ENCODE results near the gene USP31. TPM values are rescaled to one million over a fixed set of nuclear protein-coding genes. Genes with fewer than 3 reads are reported as not detected.

Gene USP31
- total and polyA plus RNA-seq, 2 of the 8 experiments (the other 6 are each of a cell fraction or from before 2014, with no cell fraction given): 6.7 to 19.0 TPM

GRCh38 chr16:23052908-23053580 lies 96.2 kb downstream of the USP31 start:
- Histone ChIP-seq H4K20me1 (replicated peaks in 1 of 2; ENCODE audit: control insufficient read depth in 1 of 2, insufficient read depth in 2 of 2, low read length in 2 of 2) (no peaks in the 10 kb centered on the region), H3K4me1 (replicated peaks in 1 of 4; ENCODE audit: control insufficient read depth in 3 of 4, insufficient read depth in 4 of 4, low read length in 3 of 4) (no peaks in the 10 kb centered on the region; a peak in 1 of 7 replicates), H3K56ac (replicated peaks; ENCODE audit: insufficient read length, low read depth, low read length) (no peak overlapping the region), H3K27me3 (replicated peaks in 1 of 4; ENCODE audit: control insufficient read depth in 3 of 4, extremely low read depth in 1 of 4, insufficient read depth in 3 of 4, low read length in 3 of 4) (no peaks in the 10 kb centered on the region), H3K4me2 (ENCODE audit: insufficient read depth in 1 of 2, low read depth in 2 of 2, low read length in 2 of 2) (no peak overlapping the region), H3K79me2 (ENCODE audit: control insufficient read depth in 1 of 2, insufficient read depth in 2 of 2, low read length in 2 of 2) (no peaks in the 10 kb centered on the region), H2BK15ac (ENCODE audit: low read length) (no peak overlapping the region), H3K4ac (replicated peaks; ENCODE audit: insufficient read length, low read depth, low read length) (no peak overlapping the region), H3K36me3 (ENCODE audit: control insufficient read depth in 2 of 4, insufficient read depth in 4 of 4, low read length in 3 of 4) (no peaks in the 10 kb centered on the region), H2AFZ (ENCODE audit: low read length) (no peak overlapping the region), H2AK5ac (ENCODE audit: low read depth, low read length) (no peak overlapping the region), H2BK5ac (ENCODE audit: low read depth, low read length) (no peak overlapping the region), H3K79me1 (ENCODE audit: low read depth, low read length) (no peaks in the 10 kb centered on the region), H2BK12ac (ENCODE audit: low read depth, low read length) (no peak overlapping the region), H3K4me3 (ENCODE audit: extremely low read depth in 1 of 4, insufficient read depth in 2 of 4, low read depth in 3 of 4, low read length in 4 of 4) (no peak overlapping the region), H3K23ac (ENCODE audit: insufficient read length) (no peak overlapping the region), H3K9ac (replicated peaks in 1 of 4; ENCODE audit: extremely low read depth in 1 of 4, low read depth in 3 of 4, low read length in 3 of 4) (no peak overlapping the region), H3K9me3 (ENCODE audit: insufficient read depth in 2 of 2, low read depth in 1 of 2, low read length in 1 of 2) (no peaks in the 10 kb centered on the region), H3K14ac (ENCODE audit: insufficient read length) (no peak overlapping the region), H3K18ac (ENCODE audit: extremely low read depth, low read length) (no peak overlapping the region), H4K91ac (replicated peaks; ENCODE audit: insufficient read length, low read length) (no peak overlapping the region), H3K27ac (ENCODE audit: low read depth, low read length) (no peak overlapping the region), H2BK120ac (replicated peaks; ENCODE audit: low read depth, low read length) (no peak overlapping the region), H2BK20ac (ENCODE audit: low read length) (no peak overlapping the region), H4K5ac (ENCODE audit: insufficient read length, low read depth, low read length) (no peak overlapping the region), H4K8ac (ENCODE audit: extremely low read depth, insufficient read depth, low read length) (no peak overlapping the region), H3K23me2 (ENCODE audit: low read depth, low read length) (peaks cover 2% of the 10 kb centered on the region; the same call in 1 of the 2 replicates)
- no peak for TF ChIP-seq NANOG (IDR thresholded peaks at IDR 0.05; ENCODE audit: insufficient read depth, low read depth, low read length, poor library complexity, severe bottlenecking)
- no peak for TF ChIP-seq KDM1A (IDR thresholded peaks at IDR 0.05; ENCODE audit: borderline replicate concordance, low read length)
- no peak for TF ChIP-seq SP2 (IDR thresholded peaks at IDR 0.05; ENCODE audit: low read length)
- TF ChIP-seq MAX (IDR thresholded peaks at IDR 0.05): no peak
- no peak for TF ChIP-seq SIRT6 (IDR thresholded peaks at IDR 0.05; ENCODE audit: low read length)
- TF ChIP-seq TAF1 (IDR thresholded peaks at IDR 0.05; ENCODE audit: low read depth, low read length): no peak
- TF ChIP-seq RXRA (IDR thresholded peaks at IDR 0.05; ENCODE audit: insufficient read depth, low read depth, low read length): no peak
- no peak for TF ChIP-seq RBBP5 (IDR thresholded peaks at IDR 0.05; ENCODE audit: borderline replicate concordance, low read depth, low read length)
- TF ChIP-seq RAD21 (IDR thresholded peaks at IDR 0.05 in 1 of 2, conservative IDR thresholded peaks at IDR 0.05 in 1 of 2; ENCODE audit: low read depth in 2 of 2, low read length in 2 of 2): no peak
- FAIRE-seq (no peak), DNase-seq (ENCODE audit: low read depth in 1 of 2, low spot score in 2 of 2) (no peak)
- WGBS, 2 experiments (ENCODE audit: extremely low coverage in 1 of 2, insufficient coverage in 1 of 2, insufficient read length in 1 of 2, insufficient replicate concordance in 2 of 2, low coverage in 1 of 2, low lambda C conversion rate in 2 of 2, missing lambda C conversion rate in 1 of 2): 90% methylated on average over 4 of the region's 4 CpGs; no CpG with 5 or more reads in 1 of the 2 experiments
- ChIA-PET CTCF (ENCODE audit: partially characterized antibody) (interaction anchor here (1.1 to 1.7 kb wide), 3 partner anchors 23 to 154 kb away, joined by 3 to 4 read pairs (median 3); no protein-coding TSS in a partner anchor), POLR2A (ENCODE audit: partially characterized antibody) (no interaction called here)
